Large intestine (tissue), 1 donor: ENCODE measurements around the gene COX7A1. TPM values are rescaled to one million over a fixed set of nuclear protein-coding genes. Genes with fewer than 3 reads are reported as not detected.

Experiments
- polyA plus RNA-seq: library from polyadenylated mRNA; unstranded; fragments of 120-200 nt; gene quantifications from one replicate; pipeline ENCODE4 v1.2.1, GENCODE V29; 2013

Gene COX7A1
- polyA plus RNA-seq, 1 donor, result 11.5 TPM

Other genes with a start within 250 kb of the COX7A1 start
- gene HCST, start 249.9 kb downstream of the COX7A1 start, polyA plus RNA-seq, result 11.1 TPM
- gene TYROBP, start 244.2 kb downstream of the COX7A1 start, polyA plus RNA-seq, result 41.8 TPM
- gene LRFN3, start 216.1 kb downstream of the COX7A1 start, polyA plus RNA-seq, result 10.7 TPM
- 23.4 TPM for gene SDHAF1, start 157.3 kb downstream of the COX7A1 start, polyA plus RNA-seq
- gene SYNE4, start 143.6 kb downstream of the COX7A1 start, polyA plus RNA-seq, result 9.8 TPM
- 13.8 TPM for gene ALKBH6, start 138.2 kb downstream of the COX7A1 start, polyA plus RNA-seq
- 21.5 TPM for gene CLIP3, start 119.6 kb downstream of the COX7A1 start, polyA plus RNA-seq
- 9.1 TPM for gene THAP8, start 98.2 kb downstream of the COX7A1 start, polyA plus RNA-seq
- 2.6 TPM for gene WDR62, start 97.5 kb downstream of the COX7A1 start, polyA plus RNA-seq
- 0.09 TPM for gene OVOL3, start 41.3 kb downstream of the COX7A1 start, polyA plus RNA-seq
- 47.5 TPM for gene POLR2I, start 37.6 kb downstream of the COX7A1 start, polyA plus RNA-seq
- 95.3 TPM for gene TBCB, start 37.0 kb downstream of the COX7A1 start, polyA plus RNA-seq
- gene CAPNS1, start 12.4 kb downstream of the COX7A1 start, polyA plus RNA-seq, result 516 TPM
- 5.3 TPM for gene ZNF565, start 62.2 kb upstream of the COX7A1 start, polyA plus RNA-seq
- 71.8 TPM for gene ZNF146, start 62.7 kb upstream of the COX7A1 start, polyA plus RNA-seq
- gene ZFP14, start 226.8 kb upstream of the COX7A1 start, polyA plus RNA-seq, result 8.7 TPM